Stomach (tissue), 4 donors: ENCODE results near the gene RPS6KA2.
"Not testable (repeated sequence)": the region's sequence is repeated elsewhere in the genome, so short reads cannot be mapped to it uniquely, and the experiment has no call there.

Source experiments
- CTCF ChIP-seq, 7 experiments: fragments of 450-650 bp in 4 of 7; fragments of 200-600 bp in 3 of 7; sonication (generic) in 3 of 7; IDR thresholded peaks; one replicate each; pipeline ENCODE4 v1.5.1; 2016 to 2019; ENCODE audit warnings: antibody characterized with exemption in 7 of 7, control low read depth in 2 of 7, mild to moderate bottlenecking in 1 of 7
- EP300 ChIP-seq: sonication (generic); formaldehyde crosslinking; IDR thresholded peaks from one replicate; pipeline ENCODE4 v1.6.1; 2017; ENCODE audit warnings: antibody characterized with exemption
- POLR2A ChIP-seq, 4 donors: fragments of 450-650 bp; IDR thresholded peaks; one replicate each; pipeline ENCODE4 v1.6.1; 2016; ENCODE audit warnings: antibody characterized with exemption in 4 of 4, control low read depth in 2 of 4, mild to moderate bottlenecking in 1 of 4, moderate library complexity in 1 of 4
- POLR2AphosphoS5 ChIP-seq, 3 donors: sonication (generic); formaldehyde crosslinking; IDR thresholded peaks; one replicate each; pipeline ENCODE4 v1.6.1; 2016; ENCODE audit warnings: antibody characterized with exemption in 3 of 3

- peak in 4 of 7 experiments; percentile 24 to 35 (median 34) for TF ChIP-seq CTCF (IDR thresholded peaks at IDR 0.05)
- TF ChIP-seq POLR2AphosphoS5 (IDR thresholded peaks at IDR 0.05); POLR2A (IDR thresholded peaks at IDR 0.05); EP300: not testable (repeated sequence)
Measured at GRCh38 chr6:166383802-166384363, 243.2 kb downstream of the RPS6KA2 start.
